GM10266 (cell line): Measurements from ENCODE around the gene DBNDD2.
A peak's percentile ranks its signal among the peaks of the same experiment; 100 is the strongest.

Source experiments
- DNase-seq: peaks from one replicate; pipeline ENCODE4 v3.0.0; 2012; ENCODE audit errors: extremely low spot score
- TF ChIP-seq, protein P1 (sequence below): IDR thresholded peaks from 2 replicates; pipeline ENCODE4 v1.5.1; 2012; ENCODE audit warnings: mild to moderate bottlenecking, low read depth; ENCODE audit not compliant: control insufficient read depth, insufficient read depth; ENCODE audit errors: missing control alignments

Gene DBNDD2

DNA sequence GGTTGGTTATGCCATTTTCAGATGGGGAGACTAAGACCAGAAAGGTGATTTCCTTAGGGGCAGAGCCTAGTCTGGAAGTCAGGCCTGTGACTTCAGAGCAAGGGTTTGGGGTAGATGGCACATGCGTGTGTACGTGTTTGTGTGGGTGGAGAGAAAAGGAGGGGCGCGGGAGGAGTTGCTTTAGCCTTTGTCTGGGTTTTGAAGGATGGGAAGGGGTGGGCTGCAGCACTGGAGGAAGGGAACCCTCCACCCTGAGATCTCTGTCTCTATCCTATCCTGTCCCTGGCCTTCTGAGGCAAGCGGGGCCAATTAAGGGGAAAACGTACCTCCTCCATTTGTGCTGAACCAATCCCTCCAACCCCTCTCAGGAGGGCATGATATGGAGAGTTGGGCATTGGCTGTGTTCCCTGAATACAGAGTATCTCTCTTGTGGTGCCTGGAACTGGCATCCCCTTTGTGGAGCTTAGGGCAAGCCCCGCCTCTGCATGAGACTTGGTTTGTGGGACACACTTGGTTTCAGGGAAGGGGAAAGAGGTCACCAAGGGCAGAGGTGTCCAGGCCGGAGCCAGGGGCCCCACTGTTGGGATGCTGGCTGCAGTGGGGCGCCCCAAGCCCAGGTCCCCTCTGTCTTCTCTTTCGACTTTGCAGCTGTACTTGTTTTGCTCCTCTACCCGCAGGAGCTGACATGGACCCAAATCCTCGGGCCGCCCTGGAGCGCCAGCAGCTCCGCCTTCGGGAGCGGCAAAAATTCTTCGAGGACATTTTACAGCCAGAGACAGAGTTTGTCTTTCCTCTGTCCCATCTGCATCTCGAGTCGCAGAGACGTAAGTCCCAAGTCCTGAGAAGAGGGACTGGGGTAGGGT is at the start of gene DBNDD2:
Gene DBNDD2, plus strand, starts transcription at position 507 of the 863 bp plus-strand sequence. Its CDS starts 179 bp downstream, at position 686.
- DNase-seq = peak; percentile 25
- TF ChIP-seq, protein P1, sequence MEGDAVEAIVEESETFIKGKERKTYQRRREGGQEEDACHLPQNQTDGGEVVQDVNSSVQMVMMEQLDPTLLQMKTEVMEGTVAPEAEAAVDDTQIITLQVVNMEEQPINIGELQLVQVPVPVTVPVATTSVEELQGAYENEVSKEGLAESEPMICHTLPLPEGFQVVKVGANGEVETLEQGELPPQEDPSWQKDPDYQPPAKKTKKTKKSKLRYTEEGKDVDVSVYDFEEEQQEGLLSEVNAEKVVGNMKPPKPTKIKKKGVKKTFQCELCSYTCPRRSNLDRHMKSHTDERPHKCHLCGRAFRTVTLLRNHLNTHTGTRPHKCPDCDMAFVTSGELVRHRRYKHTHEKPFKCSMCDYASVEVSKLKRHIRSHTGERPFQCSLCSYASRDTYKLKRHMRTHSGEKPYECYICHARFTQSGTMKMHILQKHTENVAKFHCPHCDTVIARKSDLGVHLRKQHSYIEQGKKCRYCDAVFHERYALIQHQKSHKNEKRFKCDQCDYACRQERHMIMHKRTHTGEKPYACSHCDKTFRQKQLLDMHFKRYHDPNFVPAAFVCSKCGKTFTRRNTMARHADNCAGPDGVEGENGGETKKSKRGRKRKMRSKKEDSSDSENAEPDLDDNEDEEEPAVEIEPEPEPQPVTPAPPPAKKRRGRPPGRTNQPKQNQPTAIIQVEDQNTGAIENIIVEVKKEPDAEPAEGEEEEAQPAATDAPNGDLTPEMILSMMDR = no peak

- TF ChIP-seq, protein P1 = no peak
- no peak for DNase-seq
Observed at GRCh38 chr20:45359069-45359405, 49.1 kb upstream of the DBNDD2 start.

DNA sequence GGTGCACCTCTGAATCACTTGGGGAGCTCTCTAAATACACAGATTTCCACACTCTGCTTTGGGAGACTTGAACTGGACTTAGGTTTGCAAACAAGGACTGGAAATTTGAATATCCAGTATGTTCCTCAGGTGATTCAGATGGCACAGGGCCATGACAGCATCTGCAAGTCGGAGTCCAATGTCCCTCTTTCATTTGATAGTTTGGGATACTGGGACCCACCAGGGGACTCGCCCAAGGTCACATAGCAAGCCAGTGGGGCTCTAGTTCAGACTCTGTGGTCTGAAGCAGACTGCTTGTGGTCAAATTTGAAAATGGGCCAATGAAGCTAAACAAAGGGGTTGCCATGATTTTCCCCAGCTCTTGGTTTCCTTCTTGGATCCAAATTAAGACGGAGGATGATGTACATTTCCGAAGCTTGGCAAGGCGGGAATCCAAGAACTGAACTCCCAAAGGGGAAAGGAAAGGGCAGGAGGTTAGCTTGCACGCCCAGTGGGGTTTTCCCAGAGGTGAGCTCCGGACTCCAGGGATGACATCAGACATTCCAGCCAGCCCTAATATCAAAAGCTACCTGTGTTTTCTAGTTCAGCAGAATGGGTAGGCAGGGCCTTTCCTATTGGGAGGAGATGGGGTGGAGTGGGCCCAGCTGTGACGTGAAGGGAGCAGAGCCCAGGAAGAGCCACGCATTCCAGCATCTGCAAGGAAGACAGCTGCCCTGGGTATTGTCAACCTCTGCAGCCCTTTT is 48.5 kb upstream of the DBNDD2 start:
- DNase-seq = no peak

DNA sequence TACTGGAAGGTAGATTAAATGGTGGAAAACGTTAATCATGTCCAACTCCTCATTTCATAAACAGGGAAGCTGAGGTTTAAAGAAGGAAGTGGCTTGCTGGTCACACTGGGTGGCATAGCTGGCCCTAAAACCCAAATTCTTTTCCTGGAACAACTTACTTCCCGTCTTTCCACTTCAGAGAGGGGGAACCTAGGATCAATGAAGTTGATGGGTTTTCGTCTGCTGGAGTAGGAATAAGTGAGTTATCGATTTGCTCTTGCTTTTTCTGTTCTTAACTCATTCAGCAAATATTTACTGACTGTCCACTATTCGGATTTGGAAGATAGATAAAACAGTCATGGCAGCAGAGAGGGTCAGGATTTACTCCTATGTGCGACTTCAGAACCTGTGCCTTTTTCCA is 46.3 kb upstream of the DBNDD2 start:
- TF ChIP-seq, protein P1 = no peak
- DNase-seq = no peak

More for the DNA sequence above, 48.5 kb upstream of the DBNDD2 start:
- TF ChIP-seq, protein P1 = no peak

DNA sequence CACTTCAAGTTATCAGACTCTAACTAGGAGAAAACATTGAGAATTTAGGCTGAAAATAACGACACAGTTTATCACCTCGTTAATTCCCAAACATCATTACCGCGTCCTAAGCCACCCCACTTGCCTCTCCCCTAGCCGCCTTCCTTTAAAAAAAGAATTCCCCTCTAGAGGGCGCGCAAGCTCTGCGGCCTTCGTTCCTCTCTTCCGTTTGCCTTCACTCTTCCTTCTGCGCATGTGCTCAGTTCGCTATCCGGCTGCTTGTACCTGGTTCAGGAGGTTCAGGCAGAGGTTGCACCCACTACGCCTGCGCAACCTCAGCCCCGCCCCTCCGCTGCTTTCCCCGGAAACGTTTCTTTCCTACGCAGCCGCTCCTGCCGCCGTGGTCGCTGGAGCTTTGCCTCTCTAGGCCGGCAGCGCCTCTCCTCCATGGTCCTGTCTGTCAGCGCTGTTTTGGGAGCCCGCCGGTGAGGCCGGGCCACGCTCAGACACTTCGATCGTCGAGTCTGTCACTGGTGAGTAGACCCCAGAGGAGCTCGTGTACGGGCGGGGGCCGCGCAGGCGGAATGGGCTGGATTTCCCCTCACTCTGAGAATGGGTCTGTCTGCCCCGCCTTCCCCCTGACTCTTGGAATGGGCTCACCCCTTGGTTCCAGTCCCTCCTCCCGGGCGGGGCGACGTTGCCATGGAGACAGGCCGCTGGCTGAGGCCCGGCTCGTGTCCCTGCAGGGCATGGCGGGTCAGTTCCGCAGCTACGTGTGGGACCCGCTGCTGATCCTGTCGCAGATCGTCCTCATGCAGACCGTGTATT is 45.1 kb upstream of the DBNDD2 start, which contains the start of gene SYS1:
Gene SYS1, plus strand, starts transcription at position 353 of the 807 bp plus-strand sequence. Its CDS starts 376 bp downstream, at position 729.
- TF ChIP-seq, protein P1 = peak; percentile 78
- DNase-seq = peak; percentile 92

DNA sequence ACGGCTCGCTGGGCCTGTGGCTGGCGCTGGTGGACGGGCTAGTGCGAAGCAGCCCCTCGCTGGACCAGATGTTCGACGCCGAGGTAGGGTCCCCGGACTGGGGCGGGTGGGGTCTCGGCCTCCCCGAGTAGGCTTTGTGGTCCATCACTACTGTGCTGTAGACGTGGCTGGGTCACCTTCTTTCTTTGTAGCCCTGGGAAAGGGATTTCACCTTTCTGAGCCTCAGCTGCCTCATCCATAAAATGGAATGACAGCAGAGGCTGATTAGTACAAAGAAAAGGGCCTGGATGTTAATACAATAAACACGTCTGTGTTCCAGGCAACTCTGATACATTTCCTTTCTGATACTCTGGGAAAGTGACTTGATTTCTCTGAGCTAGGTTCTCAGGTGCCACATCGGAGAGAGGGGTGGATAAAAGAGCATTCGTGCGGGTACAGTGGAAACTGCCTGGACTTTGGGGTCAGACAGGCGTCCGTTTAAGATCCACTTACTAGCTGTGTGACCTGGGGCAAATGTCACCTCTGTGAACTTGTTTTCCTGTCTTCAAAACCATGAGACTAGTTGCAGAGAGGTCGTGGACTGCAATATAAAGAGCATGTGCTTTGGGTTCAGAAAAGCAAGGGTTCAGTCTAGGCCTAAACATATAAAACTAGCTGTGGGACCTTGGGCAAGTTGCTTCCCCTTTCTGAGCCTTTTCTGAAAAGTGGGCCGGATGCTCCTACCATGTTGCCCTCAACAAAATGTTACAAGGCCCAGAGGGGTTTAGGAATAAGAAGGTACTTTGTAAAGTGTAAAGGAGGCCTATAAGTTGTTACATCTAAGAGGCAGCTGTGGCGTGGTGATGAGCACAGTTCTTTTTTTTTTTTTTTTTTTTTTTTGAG is 44.2 kb upstream of the DBNDD2 start:
- TF ChIP-seq, protein P1 = no peak
- no peak for DNase-seq
